Omental fat pad (tissue), 4 donors: Measurements from ENCODE around the gene ICAM2. TPM values are rescaled to one million over a fixed set of nuclear protein-coding genes. Genes with fewer than 3 reads are reported as not detected.

Experiments used
- ATAC-seq: fragments of 150-250 bp; one replicate; pipeline ENCODE4 v1.9.1; 2016; ENCODE audit warnings: mild to moderate bottlenecking, moderate library complexity; ENCODE audit not compliant: low FRiP score
- DNase-seq: peaks from one replicate; pipeline ENCODE4 v3.0.0-alpha.2; 2019; ENCODE audit warnings: low spot score
- total RNA-seq, 4 donors: library from RNA; depleted of rRNA; stranded (reverse); fragments of >200 nt; gene quantifications; one replicate each; pipeline ENCODE4 v1.1.0, GENCODE V29; 2016
- TF ChIP-seq, protein P1 (sequence below), 3 donors: fragments of 450-650 bp; IDR thresholded peaks; one replicate each; pipeline ENCODE4 v1.5.1; 2016 to 2017; ENCODE audit warnings: antibody characterized with exemption in 3 of 3, mild to moderate bottlenecking in 3 of 3, moderate library complexity in 2 of 3

The ICAM2 gene
- total RNA-seq, 4 donors from 2014 or later, result 57.7 to 252 (median 137) TPM

DNA sequence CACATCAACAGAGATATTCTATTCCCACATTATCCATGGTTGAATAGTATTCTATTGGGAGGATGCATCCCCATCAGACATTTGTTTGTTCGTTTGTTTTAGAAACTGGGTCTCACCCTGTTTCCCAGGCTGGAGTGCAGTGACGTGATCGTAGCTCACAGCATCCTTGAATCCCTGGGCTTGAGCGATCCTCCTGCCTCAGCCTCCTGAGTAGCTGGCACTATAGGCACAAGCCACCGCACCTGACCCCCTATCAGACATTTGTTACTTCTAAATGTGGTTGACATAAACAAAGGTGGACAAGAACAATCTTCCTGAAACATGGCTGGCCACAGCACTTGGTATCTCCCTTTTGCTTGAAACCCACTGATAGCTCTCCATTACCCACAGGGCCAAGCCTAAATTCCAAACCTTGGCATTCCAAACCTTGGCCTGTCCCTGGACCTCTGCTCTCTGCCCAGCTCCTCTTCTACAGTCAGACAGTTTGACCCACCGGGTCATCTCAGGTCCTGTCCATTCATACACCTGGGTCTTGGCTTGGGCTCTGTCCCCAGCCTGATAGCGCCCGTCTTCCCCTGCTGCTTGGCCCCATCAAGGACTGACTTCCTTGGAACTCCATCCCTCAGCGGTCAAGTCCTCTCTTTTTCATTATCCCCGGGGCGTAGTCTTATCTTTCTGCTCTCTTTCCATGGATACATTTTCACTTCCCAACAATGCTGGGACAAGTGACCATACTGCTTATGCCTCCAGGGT lies 23.8 kb downstream of the ICAM2 start:
- TF ChIP-seq, protein P1, sequence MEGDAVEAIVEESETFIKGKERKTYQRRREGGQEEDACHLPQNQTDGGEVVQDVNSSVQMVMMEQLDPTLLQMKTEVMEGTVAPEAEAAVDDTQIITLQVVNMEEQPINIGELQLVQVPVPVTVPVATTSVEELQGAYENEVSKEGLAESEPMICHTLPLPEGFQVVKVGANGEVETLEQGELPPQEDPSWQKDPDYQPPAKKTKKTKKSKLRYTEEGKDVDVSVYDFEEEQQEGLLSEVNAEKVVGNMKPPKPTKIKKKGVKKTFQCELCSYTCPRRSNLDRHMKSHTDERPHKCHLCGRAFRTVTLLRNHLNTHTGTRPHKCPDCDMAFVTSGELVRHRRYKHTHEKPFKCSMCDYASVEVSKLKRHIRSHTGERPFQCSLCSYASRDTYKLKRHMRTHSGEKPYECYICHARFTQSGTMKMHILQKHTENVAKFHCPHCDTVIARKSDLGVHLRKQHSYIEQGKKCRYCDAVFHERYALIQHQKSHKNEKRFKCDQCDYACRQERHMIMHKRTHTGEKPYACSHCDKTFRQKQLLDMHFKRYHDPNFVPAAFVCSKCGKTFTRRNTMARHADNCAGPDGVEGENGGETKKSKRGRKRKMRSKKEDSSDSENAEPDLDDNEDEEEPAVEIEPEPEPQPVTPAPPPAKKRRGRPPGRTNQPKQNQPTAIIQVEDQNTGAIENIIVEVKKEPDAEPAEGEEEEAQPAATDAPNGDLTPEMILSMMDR (IDR thresholded peaks at IDR 0.05), result no peak
- DNase-seq (no peak), ATAC-seq (no peak)

DNA sequence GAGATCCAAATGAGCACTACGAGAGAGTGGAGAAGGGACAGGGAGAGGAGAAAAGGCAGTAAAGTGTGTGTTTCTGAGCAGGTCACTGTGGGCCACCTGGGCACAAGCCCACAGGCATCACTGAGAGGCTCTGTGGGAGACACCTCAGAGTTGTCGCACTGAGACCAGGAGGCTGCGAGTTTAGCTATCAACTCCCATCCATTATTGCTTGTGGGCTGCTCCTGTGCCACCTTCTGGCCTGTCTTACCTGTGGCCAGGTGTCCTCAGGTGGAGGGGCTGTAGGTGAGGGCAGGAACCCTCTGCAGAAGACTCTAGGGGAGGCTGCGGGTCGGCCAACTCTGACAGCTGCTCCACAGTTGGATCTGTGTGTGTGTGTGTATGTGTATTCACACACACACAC lies 24.8 kb downstream of the ICAM2 start:
- no peak for DNase-seq
- no peak for ATAC-seq
- TF ChIP-seq, protein P1 (IDR thresholded peaks at IDR 0.05), result no peak

DNA sequence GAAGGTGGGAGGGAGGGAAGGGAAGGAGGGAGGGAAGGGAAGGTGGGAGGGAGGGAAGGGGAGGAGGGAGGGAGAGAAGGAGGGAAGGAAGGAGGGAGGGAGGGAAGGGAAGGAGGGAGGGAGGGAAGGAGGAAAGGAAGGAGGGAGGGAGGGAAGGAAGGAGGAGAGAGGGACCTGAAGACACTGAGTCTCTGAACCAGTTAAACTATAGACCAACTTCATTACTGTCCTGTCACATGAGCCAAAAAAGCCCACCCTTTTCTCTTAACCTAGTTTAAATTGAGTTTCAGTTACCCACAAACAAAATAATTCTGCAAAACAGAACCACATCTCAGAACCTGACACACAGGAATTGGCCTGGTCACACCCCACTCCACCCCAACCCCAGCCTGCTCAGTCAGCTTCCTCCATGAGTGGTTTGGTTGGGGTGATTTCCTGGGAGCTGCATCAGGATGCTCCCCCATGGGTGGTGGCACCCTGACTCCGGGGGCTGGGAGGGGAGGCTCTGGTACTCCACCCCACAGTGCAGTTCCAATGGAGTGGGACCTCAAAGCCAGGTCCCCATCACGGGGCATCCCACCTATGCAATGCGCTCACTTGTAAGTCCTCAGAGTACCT lies 27.0 kb downstream of the ICAM2 start:
- TF ChIP-seq, protein P1 (IDR thresholded peaks at IDR 0.05), result no peak
- ATAC-seq (no peak), DNase-seq (no peak)

DNA sequence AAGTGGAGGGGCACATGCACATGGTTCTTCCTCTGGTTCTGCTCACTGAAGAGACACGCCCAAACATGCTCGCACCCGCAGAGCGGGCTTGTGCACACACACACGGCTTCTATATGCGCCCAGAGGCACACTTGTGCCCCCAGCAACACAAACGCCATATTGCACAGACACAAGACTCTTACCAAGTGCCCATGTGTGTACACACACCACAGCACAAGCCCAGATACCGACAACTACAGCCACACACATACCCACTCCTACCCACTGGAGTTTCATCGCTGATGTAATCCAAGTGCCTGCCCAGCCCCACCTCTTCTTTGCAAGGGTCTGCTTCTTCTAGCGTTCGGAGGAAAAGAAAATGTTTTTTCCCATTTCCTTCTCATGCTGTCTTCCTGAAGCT lies 28.8 kb downstream of the ICAM2 start:
- TF ChIP-seq, protein P1 (IDR thresholded peaks at IDR 0.05), result no peak
- DNase-seq (no peak), ATAC-seq (no peak)

DNA sequence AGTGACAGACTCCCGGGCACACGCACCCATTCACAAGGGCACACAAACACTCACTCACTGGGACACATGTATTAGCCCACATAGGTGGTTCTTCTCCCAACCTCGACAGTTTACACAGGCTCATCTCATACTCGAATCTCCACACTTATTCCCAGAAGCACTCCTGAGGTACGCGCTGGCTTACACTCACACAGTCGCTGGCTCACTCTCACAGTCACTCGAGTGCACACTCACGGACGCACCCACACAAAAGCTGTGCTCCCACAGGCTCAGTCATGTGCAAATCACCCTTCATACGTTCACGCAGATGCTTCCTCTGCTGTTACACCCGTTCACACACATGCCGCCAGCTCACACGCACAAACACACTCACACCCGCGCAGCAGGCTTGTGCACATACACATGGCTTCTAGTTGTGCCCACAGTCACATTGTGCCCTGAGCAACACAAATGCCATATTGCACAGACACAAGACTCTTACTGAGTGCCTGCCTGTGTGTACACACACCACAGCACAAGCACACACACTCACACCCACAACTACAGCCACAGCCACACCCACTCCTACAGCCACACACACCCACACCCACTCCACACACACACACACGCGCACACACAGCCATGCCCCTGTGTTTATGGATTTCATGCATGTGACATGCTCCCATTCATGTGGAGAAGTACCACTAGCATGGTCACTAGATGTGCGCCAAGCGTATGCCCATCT lies 30.6 kb downstream of the ICAM2 start:
- TF ChIP-seq, protein P1 (IDR thresholded peaks at IDR 0.05), result no peak
- DNase-seq, result no peak
- no peak for ATAC-seq

DNA sequence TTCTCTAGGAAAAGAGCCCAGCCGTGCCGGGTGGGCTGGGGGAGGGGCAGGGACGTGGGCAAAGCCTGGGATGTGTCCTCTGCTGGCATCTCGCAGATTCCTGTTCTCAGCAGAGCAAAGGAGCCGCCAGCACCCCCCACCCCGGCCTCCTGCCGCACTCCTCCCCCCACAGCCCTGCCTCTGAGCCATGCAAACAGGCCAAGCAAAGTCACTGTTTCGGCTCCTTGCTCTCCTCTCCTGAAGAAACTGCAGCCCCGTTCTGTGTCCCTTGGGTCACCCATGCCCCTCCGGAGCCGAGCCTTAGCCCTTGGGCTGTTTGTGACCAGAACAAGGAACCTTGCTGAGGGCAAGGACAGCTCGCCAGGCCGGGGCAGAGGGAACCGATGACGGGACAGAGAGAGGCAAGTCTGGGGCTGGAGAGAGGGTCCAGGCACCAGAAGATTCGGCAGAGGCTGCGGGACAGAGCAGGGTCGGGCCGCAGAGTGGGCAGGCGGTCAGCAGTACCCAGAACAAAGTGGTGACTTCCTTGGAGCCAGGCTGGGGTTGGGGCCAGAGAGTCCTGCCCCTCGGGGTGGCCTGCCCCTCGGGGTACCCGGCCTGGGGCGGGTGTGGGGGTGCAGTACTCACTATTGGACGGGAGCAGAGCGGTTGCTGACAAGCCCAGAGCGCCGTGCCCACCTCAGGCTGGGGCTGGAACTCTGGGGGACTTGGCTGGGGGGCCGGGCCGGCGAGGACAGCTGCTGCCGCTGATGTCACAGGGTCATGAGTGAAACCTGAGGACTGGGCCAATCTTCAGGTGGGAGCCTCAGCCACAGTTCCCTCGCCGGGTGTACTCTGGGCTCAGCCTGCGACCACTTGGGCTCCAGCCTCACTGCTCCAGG lies 31.5 kb downstream of the ICAM2 start:
- no peak for DNase-seq
- TF ChIP-seq, protein P1 (IDR thresholded peaks at IDR 0.05), result no peak
- no peak for ATAC-seq
